Measurements from ENCODE around the gene ZNF593OS.

Gene ZNF593OS

GRCh38 chr1:26171084-26172072 is at the start of gene ZNF593OS:
TSS of gene ZNF593OS (minus strand) at chr1:26171832. CDS start at chr1:26171661, 171 bp downstream.
- no peak for DNase-seq (ENCODE audit: low read depth in 1 of 2, low spot score in 1 of 2)

DNA sequence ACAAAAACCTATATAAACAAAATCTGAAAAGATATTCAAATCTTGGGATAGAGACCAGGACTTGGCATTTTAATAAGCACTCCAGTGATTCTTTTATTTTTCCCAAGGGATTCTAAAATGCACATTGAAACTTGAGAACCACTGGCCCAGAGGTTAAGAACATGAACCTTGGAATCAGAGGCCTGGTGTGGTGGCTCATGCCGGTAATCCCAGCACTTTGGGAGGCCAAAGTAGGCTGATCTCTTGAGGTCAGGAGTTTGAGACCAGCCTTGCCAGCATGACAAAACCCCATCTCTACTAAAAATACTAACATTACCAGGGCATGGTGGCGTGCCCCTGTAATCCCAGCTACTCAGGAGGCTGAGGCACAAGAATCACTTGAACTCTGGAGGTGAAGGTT is 49.5 kb upstream of the ZNF593OS start:
- no peak for DNase-seq (ENCODE audit: low read depth in 1 of 2, low spot score in 1 of 2)

- no peak for DNase-seq (ENCODE audit: low read depth in 1 of 2, low spot score in 1 of 2)
Measured at GRCh38 chr1:26220199-26220912, 48.7 kb upstream of the ZNF593OS start.

GRCh38 chr1:26218906-26219494 is 47.4 kb upstream of the ZNF593OS start:
- DNase-seq (ENCODE audit: low read depth in 1 of 2, low spot score in 1 of 2) = no peak

DNA sequence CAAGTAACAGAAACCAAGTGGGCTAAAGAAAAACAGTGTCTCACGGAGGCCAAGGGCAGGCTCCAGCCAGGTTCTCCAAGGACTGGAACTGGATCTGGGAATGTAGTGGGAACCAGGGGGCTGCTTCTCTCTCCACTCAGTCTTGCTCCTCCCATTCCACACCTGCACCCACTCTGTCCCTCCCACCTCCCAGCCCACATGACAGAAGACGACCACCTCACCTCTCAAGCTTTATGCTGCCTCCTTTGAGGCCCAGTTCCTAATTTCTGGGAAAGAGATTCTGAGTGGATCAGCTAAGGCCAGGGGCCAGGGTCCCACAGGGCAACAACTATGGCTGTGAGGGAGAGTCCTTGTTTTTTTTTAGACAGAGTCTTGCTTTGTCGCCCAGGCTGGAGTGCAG is 43.6 kb upstream of the ZNF593OS start:
- DNase-seq (ENCODE audit: low read depth in 1 of 2, low spot score in 1 of 2) = no peak

- no peak for DNase-seq (ENCODE audit: low read depth in 1 of 2, low spot score in 1 of 2)
Measured at GRCh38 chr1:26213335-26213905, 41.8 kb upstream of the ZNF593OS start.

- no peak for DNase-seq (ENCODE audit: low read depth in 1 of 2, low spot score in 1 of 2)
Measured at GRCh38 chr1:26212726-26213125, 41.1 kb upstream of the ZNF593OS start.

GRCh38 chr1:26210147-26210870 is 38.7 kb upstream of the ZNF593OS start:
- no peak for DNase-seq (ENCODE audit: low read depth in 1 of 2, low spot score in 1 of 2)

- no peak for DNase-seq (ENCODE audit: low read depth in 1 of 2, low spot score in 1 of 2)
Measured at GRCh38 chr1:26203642-26204318, 32.1 kb upstream of the ZNF593OS start.

- no peak for DNase-seq (ENCODE audit: low read depth in 1 of 2, low spot score in 1 of 2)
Measured at GRCh38 chr1:26200413-26200812, 28.8 kb upstream of the ZNF593OS start.

DNA sequence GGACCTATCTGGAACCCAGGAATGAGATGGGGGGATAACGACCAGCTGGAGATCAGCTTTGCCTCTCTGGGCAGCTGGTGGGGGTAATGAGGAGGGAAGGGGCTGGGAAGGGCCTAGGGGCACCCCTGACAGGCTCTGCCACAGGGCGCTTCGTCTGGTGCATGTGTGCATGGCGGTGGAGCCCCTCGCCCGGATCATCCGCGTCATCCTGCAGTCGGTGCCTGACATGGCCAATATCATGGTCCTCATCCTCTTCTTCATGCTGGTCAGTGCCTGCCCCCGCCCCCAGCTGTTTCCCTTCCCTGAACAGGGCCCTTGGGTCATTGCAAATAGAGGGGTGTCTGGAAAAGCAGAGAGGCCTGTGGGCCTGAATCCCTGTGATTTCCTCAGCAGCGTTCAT is 26.2 kb upstream of the ZNF593OS start:
- DNase-seq (ENCODE audit: low read depth in 1 of 2, low spot score in 1 of 2) = no peak

- no peak for DNase-seq (ENCODE audit: low read depth in 1 of 2, low spot score in 1 of 2)
Measured at GRCh38 chr1:26197301-26197700, 25.7 kb upstream of the ZNF593OS start.

DNA sequence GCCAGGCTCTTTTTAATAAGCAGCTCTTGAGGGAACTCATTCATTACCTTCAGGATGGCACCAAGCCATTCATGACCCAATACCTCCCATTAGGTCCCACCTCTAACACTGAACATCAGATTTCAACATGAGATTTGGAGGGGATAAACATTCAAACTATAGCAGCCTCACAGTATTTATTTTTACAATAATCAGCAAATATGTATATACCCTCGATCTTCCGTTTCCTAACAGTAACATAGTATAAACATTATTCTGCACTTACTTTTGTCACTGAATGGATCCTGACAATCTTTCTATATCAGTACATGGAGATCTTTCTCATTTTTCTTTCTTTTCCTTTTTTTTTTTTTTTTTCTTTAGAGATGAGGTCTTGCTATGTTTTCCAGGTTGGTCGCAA is 24.2 kb upstream of the ZNF593OS start:
- DNase-seq (ENCODE audit: low read depth in 1 of 2, low spot score in 1 of 2) = no peak

DNA sequence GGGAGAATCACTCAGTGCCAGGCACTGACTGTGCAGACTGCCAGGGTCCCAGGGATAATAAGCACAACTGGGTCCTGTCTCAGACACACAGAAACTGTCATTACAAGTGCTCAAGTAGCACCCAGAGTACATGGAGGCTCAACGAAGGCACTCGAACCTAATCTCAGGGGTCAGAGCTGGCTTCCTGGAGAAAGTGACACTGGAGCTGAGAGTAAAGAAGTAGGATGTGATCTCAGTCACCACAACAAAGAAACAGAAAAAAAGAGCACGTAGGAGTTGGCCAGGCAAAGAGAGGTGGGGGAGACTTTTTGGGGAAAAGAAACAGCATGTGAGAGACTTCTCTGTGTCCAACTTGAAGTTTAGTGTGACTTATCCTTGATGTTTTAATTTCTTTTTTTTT is 20.1 kb upstream of the ZNF593OS start:
- no peak for DNase-seq (ENCODE audit: low read depth in 1 of 2, low spot score in 1 of 2)

DNA sequence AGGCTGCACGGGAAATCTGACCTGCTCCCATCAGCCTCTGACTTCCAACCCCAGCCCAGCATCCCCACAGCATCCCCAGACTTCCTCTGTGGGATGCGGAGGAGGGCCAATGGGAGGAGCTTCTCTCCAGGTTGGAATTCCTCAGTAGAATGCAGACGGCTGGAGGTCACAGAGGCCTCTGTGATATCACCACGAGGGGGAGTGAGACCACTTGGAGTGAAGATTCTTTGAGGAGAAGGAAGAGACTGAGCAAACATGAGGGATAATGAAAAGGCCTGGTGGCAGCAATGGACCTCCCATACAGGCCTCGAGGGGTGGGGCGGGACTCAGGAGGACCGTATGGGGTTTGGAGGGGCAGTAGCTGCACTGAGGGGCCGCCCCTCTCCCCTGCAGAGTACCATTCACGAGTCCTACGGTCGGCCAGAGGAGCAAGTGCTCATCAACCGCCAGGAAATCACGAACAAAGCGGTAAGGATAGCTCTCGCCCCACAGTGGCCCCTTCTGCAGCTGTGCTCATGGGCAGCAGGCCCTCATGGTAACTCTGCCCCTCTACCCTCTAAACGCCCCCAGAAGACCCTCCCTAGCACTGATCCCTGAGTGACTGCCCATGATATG is 18.8 kb upstream of the ZNF593OS start, which contains the start of gene CATSPER4:
CATSPER4 (plus strand) TSS at position 230 of the 615 bp plus-strand sequence; CDS start at position 256, 26 bp downstream.
- DNase-seq (ENCODE audit: low read depth in 1 of 2, low spot score in 1 of 2) = no peak

DNA sequence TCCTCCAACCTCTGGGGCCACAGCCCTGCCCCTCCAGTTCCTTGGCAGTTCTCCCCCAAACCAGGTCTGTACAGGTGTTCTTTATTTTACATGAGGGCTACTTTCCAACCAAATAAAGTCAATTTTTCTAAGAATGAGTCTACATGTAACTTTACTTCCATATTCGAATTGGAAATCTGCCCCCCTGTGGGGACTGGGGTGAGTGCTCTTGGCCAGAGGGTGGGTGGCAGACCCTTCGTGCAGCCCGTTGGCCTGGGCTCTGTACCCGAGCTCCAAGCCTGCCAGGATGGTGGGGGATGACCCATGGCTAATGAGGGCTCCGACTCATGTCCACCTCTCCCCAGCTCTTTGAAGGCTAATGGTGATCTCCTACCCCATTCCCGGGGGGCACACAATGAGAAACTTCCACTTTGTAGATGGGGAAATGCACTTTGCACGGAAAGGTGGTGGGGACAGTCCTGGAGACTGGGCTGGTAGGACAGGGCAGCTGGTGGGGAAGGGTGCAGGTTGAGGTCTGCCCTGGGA is 18.2 kb upstream of the ZNF593OS start:
- DNase-seq (ENCODE audit: low read depth in 1 of 2, low spot score in 1 of 2) = no peak

- no peak for DNase-seq (ENCODE audit: low read depth in 1 of 2, low spot score in 1 of 2)
Measured at GRCh38 chr1:26189331-26189730, 17.7 kb upstream of the ZNF593OS start.

GRCh38 chr1:26188477-26188876 is 16.8 kb upstream of the ZNF593OS start:
- no peak for DNase-seq (ENCODE audit: low read depth in 1 of 2, low spot score in 1 of 2)

DNA sequence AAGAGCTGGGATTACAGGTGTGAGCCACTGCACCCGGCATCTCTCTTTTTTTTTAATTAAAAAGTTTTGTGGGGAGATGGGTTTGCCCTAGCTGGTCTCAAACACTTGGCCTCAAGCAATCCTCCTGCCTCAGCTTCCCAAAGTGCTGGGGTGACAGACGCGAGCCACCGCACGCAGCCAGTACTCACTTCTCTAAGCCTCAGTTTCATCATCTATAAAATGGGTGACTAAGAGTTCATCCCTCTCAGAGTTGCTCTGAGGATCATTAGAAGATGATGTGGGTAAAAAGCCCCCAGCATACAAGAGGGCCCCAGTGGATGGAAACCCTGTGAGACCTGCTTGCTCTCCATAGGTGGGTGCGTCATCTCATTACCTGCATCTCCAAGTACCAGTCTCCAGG is 16.2 kb upstream of the ZNF593OS start:
- DNase-seq (ENCODE audit: low read depth in 1 of 2, low spot score in 1 of 2) = no peak
